HAP-1 (cell line): ENCODE measurements around the gene B9D1.

ENCODE experiments used
- DNase-seq, 2 experiments: peaks; one replicate each; pipeline ENCODE4 v3.0.0-alpha.2; 2016 to 2020; ENCODE audit warnings: low spot score in 2 of 2
- H3K27me3 ChIP-seq: fragments of 250-450 bp; sonication (Bioruptor Pico); 2 replicates; pipeline ENCODE4 v1.5.1; 2020; ENCODE audit warnings: low read depth, mild to moderate bottlenecking, moderate library complexity
- H3K36me3 ChIP-seq: fragments of 250-450 bp; sonication (Bioruptor Pico); replicated peaks from 2 replicates; pipeline ENCODE4 v1.5.1; 2020; ENCODE audit warnings: mild to moderate bottlenecking
- H3K4me1 ChIP-seq: fragments of 250-450 bp; sonication (Bioruptor Pico); 2 replicates; pipeline ENCODE4 v1.5.1; 2020; ENCODE audit warnings: mild to moderate bottlenecking
- H3K4me3 ChIP-seq: fragments of 250-450 bp; sonication (Bioruptor Pico); 2 replicates; pipeline ENCODE4 v1.5.1; 2020; ENCODE audit warnings: mild to moderate bottlenecking, moderate library complexity
- H3K9me3 ChIP-seq: fragments of 250-450 bp; sonication (Bioruptor Pico); 2 replicates; pipeline ENCODE4 v1.5.1; 2020; ENCODE audit warnings: mild to moderate bottlenecking, moderate library complexity
- in situ Hi-C: fragments of 300-500 bp; cut with MboI; formaldehyde crosslinking; loops from 3 replicates; pipeline ENCODE4 v1.14.3; 2020; ENCODE audit warnings: low sequenced_read_pairs, inconsistent platforms, mixed read lengths

Gene B9D1

GRCh38 chr17:19384723-19385391, 22.3 kb upstream of the B9D1 start:
- Histone ChIP-seq H3K4me3 (no peak overlapping the region), H3K4me1 (no peaks in the 10 kb centered on the region), H3K9me3 (no peaks in the 10 kb centered on the region), H3K27me3 (no peaks in the 10 kb centered on the region), H3K36me3 (peaks cover 38% of the 10 kb centered on the region)
- no peak for DNase-seq
- in situ Hi-C loops, result no loop called here

- Histone ChIP-seq H3K4me1 (peaks cover 6% of the 10 kb centered on the region; the same call in 1 of the 2 replicates), H3K9me3 (no peaks in the 10 kb centered on the region), H3K36me3 (peaks cover 46% of the 10 kb centered on the region), H3K4me3 (no peak overlapping the region), H3K27me3 (no peaks in the 10 kb centered on the region)
- in situ Hi-C loops, result no loop called here
- no peak for DNase-seq
Observed at GRCh38 chr17:19383681-19384470, 21.4 kb upstream of the B9D1 start.

GRCh38 chr17:19382531-19383444, 20.3 kb upstream of the B9D1 start:
- in situ Hi-C loops, result no loop called here
- H3K27me3 ChIP-seq, result no peaks in the 10 kb centered on the region
- H3K9me3 ChIP-seq, result no peaks in the 10 kb centered on the region
- peaks cover 46% of the 10 kb centered on the region for H3K36me3 ChIP-seq
- no peak overlapping the region for H3K4me3 ChIP-seq
- no peak for DNase-seq
- H3K4me1 ChIP-seq, result peaks cover 6% of the 10 kb centered on the region; the same call in 1 of the 2 replicates

GRCh38 chr17:19381741-19382444, 19.4 kb upstream of the B9D1 start:
- in situ Hi-C loops, result no loop called here

GRCh38 chr17:19381361-19381740, 18.8 kb upstream of the B9D1 start:
- in situ Hi-C loops, result no loop called here

More at GRCh38 chr17:19381741-19382444, 19.4 kb upstream of the B9D1 start:
- peaks cover 9% of the 10 kb centered on the region; the same call in 1 of the 2 replicates for H3K4me1 ChIP-seq
- no peaks in the 10 kb centered on the region for H3K27me3 ChIP-seq
- H3K4me3 ChIP-seq, result no peak overlapping the region
- peaks cover 46% of the 10 kb centered on the region for H3K36me3 ChIP-seq
- DNase-seq, result no peak
- no peaks in the 10 kb centered on the region for H3K9me3 ChIP-seq

GRCh38 chr17:19380481-19381301, 18.2 kb upstream of the B9D1 start:
- DNase-seq, result no peak
- in situ Hi-C loops, result no loop called here
- Histone ChIP-seq H3K36me3 (peaks cover 46% of the 10 kb centered on the region), H3K4me1 (peaks cover 11% of the 10 kb centered on the region; the same call in 1 of the 2 replicates), H3K27me3 (no peaks in the 10 kb centered on the region), H3K9me3 (no peaks in the 10 kb centered on the region), H3K4me3 (no peak overlapping the region)

More at GRCh38 chr17:19381361-19381740, 18.8 kb upstream of the B9D1 start:
- no peak for DNase-seq
- Histone ChIP-seq H3K4me3 (no peak overlapping the region), H3K27me3 (no peaks in the 10 kb centered on the region), H3K36me3 (peaks cover 46% of the 10 kb centered on the region), H3K9me3 (no peaks in the 10 kb centered on the region), H3K4me1 (peaks cover 11% of the 10 kb centered on the region; the same call in 1 of the 2 replicates)

GRCh38 chr17:19379361-19380065, 17.0 kb upstream of the B9D1 start:
- in situ Hi-C loops, result no loop called here
- no peaks in the 10 kb centered on the region for H3K9me3 ChIP-seq
- no peaks in the 10 kb centered on the region for H3K27me3 ChIP-seq
- no peak for DNase-seq
- peaks cover 11% of the 10 kb centered on the region; the same call in 1 of the 2 replicates for H3K4me1 ChIP-seq
- peaks cover 40% of the 10 kb centered on the region for H3K36me3 ChIP-seq
- peak overlapping the region; percentile 55 for H3K4me3 ChIP-seq

- peaks cover 11% of the 10 kb centered on the region; the same call in 1 of the 2 replicates for H3K4me1 ChIP-seq
- H3K4me3 ChIP-seq, result peak within 1 kb of the TSS; percentile 55
- H3K36me3 ChIP-seq, result peaks cover 34% of the 10 kb centered on the region
- no peaks in the 10 kb centered on the region for H3K27me3 ChIP-seq
- H3K9me3 ChIP-seq, result no peaks in the 10 kb centered on the region
- in situ Hi-C loops, result no loop called here
- no peak for DNase-seq
Observed at GRCh38 chr17:19378416-19379360, 16.2 kb upstream of the B9D1 start, which contains the start of gene MAPK7. Gene MAPK7 (plus strand): TSS chr17:19378498. CDS start chr17:19378901, 403 bp downstream.

- in situ Hi-C loops, result no loop called here
- H3K4me3 ChIP-seq, result peak overlapping the region; percentile 55
- H3K4me1 ChIP-seq, result peaks cover 11% of the 10 kb centered on the region; the same call in 1 of the 2 replicates
- H3K9me3 ChIP-seq, result no peaks in the 10 kb centered on the region
- peak; percentile 98 for DNase-seq
- H3K27me3 ChIP-seq, result no peaks in the 10 kb centered on the region
- H3K36me3 ChIP-seq, result peaks cover 27% of the 10 kb centered on the region
Observed at GRCh38 chr17:19377602-19378415, 15.3 kb upstream of the B9D1 start.

GRCh38 chr17:19376811-19377210, 14.3 kb upstream of the B9D1 start:
- Histone ChIP-seq H3K36me3 (peaks cover 21% of the 10 kb centered on the region), H3K9me3 (no peaks in the 10 kb centered on the region), H3K4me3 (peak overlapping the region; percentile 55), H3K4me1 (peaks cover 11% of the 10 kb centered on the region; the same call in 1 of the 2 replicates), H3K27me3 (no peaks in the 10 kb centered on the region)
- no peak for DNase-seq
- in situ Hi-C loops, result no loop called here
